Panc1 (cell line): ENCODE measurements around the gene CCDC39. TPM values are rescaled to one million over a fixed set of nuclear protein-coding genes. Genes with fewer than 3 reads are reported as not detected.

Experiments
- ATAC-seq: fragments of 200-7000 bp; cut with Tn5 transposase; 2 replicates; pipeline ENCODE4 v1.9.1; 2020; ENCODE audit warnings: mild to moderate bottlenecking, moderate library complexity
- BruUV-seq: library from RNA; stranded (reverse); fragments of 400-500 nt; replicated peaks from 2 replicates; lab custom pipeline; 2021; lab: Mats Ljungman, UMichigan
- CTCF ChIA-PET: fragments of 300-600 bp; sonication (Branson Sonifier 250); formaldehyde crosslinking; loops from one replicate; lab custom pipeline; 2022; ENCODE audit warnings: antibody characterized with exemption; lab: Charles Lee
- POLR2A ChIA-PET: fragments of 300-600 bp; sonication (Branson Sonifier 250); formaldehyde crosslinking; loops from one replicate; lab custom pipeline; 2022; ENCODE audit warnings: antibody characterized with exemption; lab: Charles Lee
- DNase-seq: peaks from one replicate; pipeline ENCODE4 v3.0.0-alpha.2; 2010; ENCODE audit warnings: low read depth, low spot score
- H3K27ac ChIP-seq: 2 replicates; pipeline ENCODE4 v1.5.1; 2011; ENCODE audit warnings: mild to moderate bottlenecking, low read length, inconsistent platforms
- H3K27me3 ChIP-seq: fragments of 200-500 bp; sonication (Bioruptor generic); 2 replicates; pipeline ENCODE4 v1.6.0; 2014; ENCODE audit warnings: low read length, inconsistent platforms; ENCODE audit not compliant: control insufficient read depth, insufficient read depth
- H3K36me3 ChIP-seq: fragments of 200-500 bp; sonication (Bioruptor generic); 2 replicates; pipeline ENCODE4 v1.5.1; 2014; ENCODE audit warnings: inconsistent platforms, mild to moderate bottlenecking, low read length, moderate library complexity; ENCODE audit not compliant: control insufficient read depth, insufficient read depth
- H3K4me1 ChIP-seq: 2 replicates; pipeline ENCODE4 v1.5.1; 2011; ENCODE audit warnings: inconsistent platforms, mild to moderate bottlenecking, low read length, moderate library complexity; ENCODE audit not compliant: control insufficient read depth, insufficient read depth
- H3K4me3 ChIP-seq, 2 experiments: 2 replicates each; pipeline ENCODE4 v1.5.1; 2011 to 2012; ENCODE audit warnings: low read depth in 2 of 2, low read length in 2 of 2, mild to moderate bottlenecking in 2 of 2, inconsistent platforms in 1 of 2, moderate library complexity in 1 of 2
- H3K9me3 ChIP-seq: fragments of 200-500 bp; sonication (Bioruptor generic); 2 replicates; pipeline ENCODE4 v1.5.1; 2014; ENCODE audit warnings: low read depth, mild to moderate bottlenecking, inconsistent platforms, low read length, moderate library complexity; ENCODE audit not compliant: control insufficient read depth, insufficient read depth
- POLR2AphosphoS5 ChIP-seq: IDR thresholded peaks from 2 replicates; pipeline ENCODE4 v1.6.1; 2012; ENCODE audit warnings: mild to moderate bottlenecking, low read depth, low read length, moderate library complexity
- REST ChIP-seq, 2 experiments: IDR thresholded peaks; 2 replicates each; pipeline ENCODE4 v1.6.1; 2011 to 2012; ENCODE audit warnings: low read depth in 2 of 2, control low read depth in 1 of 2, low read length in 1 of 2, mild to moderate bottlenecking in 1 of 2, moderate library complexity in 1 of 2; ENCODE audit not compliant: insufficient read depth in 1 of 2
- SIN3A ChIP-seq: IDR thresholded peaks from 2 replicates; pipeline ENCODE4 v1.6.1; 2012; ENCODE audit warnings: low read depth, mild to moderate bottlenecking, low read length, moderate library complexity, borderline replicate concordance; ENCODE audit not compliant: insufficient read depth
- TCF7L2 ChIP-seq: IDR thresholded peaks from 2 replicates; pipeline ENCODE4 v1.6.1; 2011; ENCODE audit warnings: mild to moderate bottlenecking, low read depth, low read length, inconsistent platforms
- in situ Hi-C: cut with HindIII; loops from 2 replicates; pipeline ENCODE4 v1.10.0; 2016; ENCODE audit warnings: low sequenced_read_pairs, low pct_unique_long_range_greater_than_20kb
- intact Hi-C: fragments of 100-400 bp; cut with micrococcal nuclease; formaldehyde crosslinking; loops from one replicate; pipeline ENCODE4 v1.10.0; 2022; ENCODE audit not compliant: unreplicated experiment
- total RNA-seq: library from RNA; stranded (reverse); gene quantifications from one replicate; pipeline ENCODE4 v1.2.1, GENCODE V29; 2021; ENCODE audit not compliant: unreplicated experiment
- TF ChIP-seq, protein P1 (sequence below): fragments of 450-650 bp; IDR thresholded peaks from 2 replicates; pipeline ENCODE4 v1.5.1; 2017; ENCODE audit warnings: mild to moderate bottlenecking

The CCDC39 gene
- total RNA-seq, 1 experiment from 2014 or later = not detected

DNA sequence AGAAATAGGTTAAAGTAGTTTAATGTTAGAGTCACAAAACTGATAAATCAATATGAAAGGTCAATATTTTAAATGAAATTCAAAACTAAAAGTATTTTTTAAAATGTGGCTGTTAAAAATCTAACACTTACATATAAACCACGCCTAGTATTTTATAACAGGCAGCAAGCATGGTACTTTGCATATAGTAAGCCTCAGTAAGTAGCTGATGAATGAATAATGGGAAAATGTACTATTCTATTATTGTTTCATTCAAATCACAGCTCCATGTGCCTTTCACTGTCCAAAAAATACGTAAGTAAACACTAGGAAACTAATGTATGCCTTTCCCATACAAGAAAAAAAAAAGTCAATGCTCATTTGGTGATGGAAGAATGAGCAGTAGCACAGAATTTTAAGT lies 17.8 kb downstream of the CCDC39 start:
- ATAC-seq = no peak
- in situ Hi-C loops (no loop called here), intact Hi-C loops (no loop called here)
- no TSS peak for BruUV-seq
- no peak for DNase-seq
- Histone ChIP-seq H3K36me3 (no peaks in the 10 kb centered on the region), H3K4me1 (no peaks in the 10 kb centered on the region), H3K27me3 (no peaks in the 10 kb centered on the region), H3K9me3 (no peaks in the 10 kb centered on the region), H3K4me3 (no peak overlapping the region), H3K27ac (no peak overlapping the region)
- ChIA-PET POLR2A (no interaction called here), CTCF (no interaction called here)
- TF ChIP-seq SIN3A = no peak
- TF ChIP-seq, protein P1, sequence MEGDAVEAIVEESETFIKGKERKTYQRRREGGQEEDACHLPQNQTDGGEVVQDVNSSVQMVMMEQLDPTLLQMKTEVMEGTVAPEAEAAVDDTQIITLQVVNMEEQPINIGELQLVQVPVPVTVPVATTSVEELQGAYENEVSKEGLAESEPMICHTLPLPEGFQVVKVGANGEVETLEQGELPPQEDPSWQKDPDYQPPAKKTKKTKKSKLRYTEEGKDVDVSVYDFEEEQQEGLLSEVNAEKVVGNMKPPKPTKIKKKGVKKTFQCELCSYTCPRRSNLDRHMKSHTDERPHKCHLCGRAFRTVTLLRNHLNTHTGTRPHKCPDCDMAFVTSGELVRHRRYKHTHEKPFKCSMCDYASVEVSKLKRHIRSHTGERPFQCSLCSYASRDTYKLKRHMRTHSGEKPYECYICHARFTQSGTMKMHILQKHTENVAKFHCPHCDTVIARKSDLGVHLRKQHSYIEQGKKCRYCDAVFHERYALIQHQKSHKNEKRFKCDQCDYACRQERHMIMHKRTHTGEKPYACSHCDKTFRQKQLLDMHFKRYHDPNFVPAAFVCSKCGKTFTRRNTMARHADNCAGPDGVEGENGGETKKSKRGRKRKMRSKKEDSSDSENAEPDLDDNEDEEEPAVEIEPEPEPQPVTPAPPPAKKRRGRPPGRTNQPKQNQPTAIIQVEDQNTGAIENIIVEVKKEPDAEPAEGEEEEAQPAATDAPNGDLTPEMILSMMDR = no peak
- no peak for TF ChIP-seq POLR2AphosphoS5
- no peak for TF ChIP-seq TCF7L2
- TF ChIP-seq REST (IDR thresholded peaks at IDR 0.05; ENCODE audit: insufficient read depth in 1 of 2, low read depth in 2 of 2, low read length in 1 of 2) = no peak

DNA sequence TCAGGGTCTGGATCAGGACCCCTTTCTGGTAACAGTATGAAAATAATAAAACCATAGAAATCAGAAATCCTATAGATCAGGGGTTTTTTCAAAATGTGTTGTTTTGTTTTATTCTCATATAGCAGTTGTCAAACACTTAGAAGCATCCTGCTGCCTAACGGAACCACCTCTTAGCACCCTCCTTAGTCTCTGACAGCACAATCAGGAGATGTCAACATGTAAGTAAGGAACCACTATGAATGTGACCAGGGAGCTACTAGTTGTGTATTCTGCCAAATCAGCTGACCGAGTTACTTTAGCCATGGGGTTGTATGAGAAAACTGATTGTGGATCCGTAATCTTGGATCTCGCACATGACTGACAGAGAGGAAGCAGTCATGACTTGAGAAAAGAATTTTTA lies 22.2 kb downstream of the CCDC39 start:
- ATAC-seq (no peak), DNase-seq (no peak)
- TF ChIP-seq, protein P1 = no peak
- TF ChIP-seq POLR2AphosphoS5 = no peak
- no peak for TF ChIP-seq TCF7L2
- no peak for TF ChIP-seq REST (IDR thresholded peaks at IDR 0.05; ENCODE audit: insufficient read depth in 1 of 2, low read depth in 2 of 2, low read length in 1 of 2)
- TF ChIP-seq SIN3A = no peak
- Histone ChIP-seq H3K9me3 (no peaks in the 10 kb centered on the region), H3K36me3 (no peaks in the 10 kb centered on the region), H3K4me1 (no peaks in the 10 kb centered on the region), H3K27me3 (no peaks in the 10 kb centered on the region), H3K4me3 (peak overlapping the region in 1 of 2 experiments; percentile 14; a peak in 1 of 4 replicates), H3K27ac (no peak overlapping the region)
- in situ Hi-C loops = no loop called here
- ChIA-PET POLR2A (interaction anchor here (0.5 kb wide), 1 partner anchor 1070 kb away, joined by 12 read pairs; no protein-coding TSS in a partner anchor), CTCF (no interaction called here)
- BruUV-seq = no TSS peak
- intact Hi-C loops = no loop called here
